ENCODE measurements around the gene IQGAP2.

Gene IQGAP2

DNA sequence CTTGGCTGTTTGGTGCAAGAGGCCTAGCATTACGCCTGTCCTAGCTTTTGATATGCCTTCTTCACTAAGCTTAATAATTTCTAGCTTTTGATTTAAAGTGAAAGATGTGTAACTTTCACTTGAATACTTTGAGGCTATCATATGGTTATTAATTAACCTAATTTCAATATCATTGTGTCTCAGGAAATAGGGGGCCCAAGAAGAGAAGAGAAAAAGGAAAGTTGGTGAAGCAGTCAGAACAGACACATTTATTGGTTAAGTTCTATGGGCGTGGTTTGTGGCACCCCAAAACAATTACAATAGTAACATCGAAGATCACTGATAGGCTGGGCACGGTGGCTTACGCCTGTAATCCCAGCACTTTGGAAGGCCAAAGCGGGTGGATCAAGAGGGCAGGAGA is 261.0 kb downstream of the IQGAP2 start:
- no peak for ATAC-seq
- TF ChIP-seq RARB (CRISPR knock-in tag; IDR thresholded peaks at IDR 0.05) (no peak), ZC3H10 (CRISPR knock-in tag; IDR thresholded peaks at IDR 0.05) (no peak), CSDC2 (CRISPR knock-in tag; IDR thresholded peaks at IDR 0.05) (no peak), ARNTL (CRISPR knock-in tag; IDR thresholded peaks at IDR 0.05; ENCODE audit: borderline replicate concordance, low read depth) (no peak)
- TF ChIP-seq, protein P1, sequence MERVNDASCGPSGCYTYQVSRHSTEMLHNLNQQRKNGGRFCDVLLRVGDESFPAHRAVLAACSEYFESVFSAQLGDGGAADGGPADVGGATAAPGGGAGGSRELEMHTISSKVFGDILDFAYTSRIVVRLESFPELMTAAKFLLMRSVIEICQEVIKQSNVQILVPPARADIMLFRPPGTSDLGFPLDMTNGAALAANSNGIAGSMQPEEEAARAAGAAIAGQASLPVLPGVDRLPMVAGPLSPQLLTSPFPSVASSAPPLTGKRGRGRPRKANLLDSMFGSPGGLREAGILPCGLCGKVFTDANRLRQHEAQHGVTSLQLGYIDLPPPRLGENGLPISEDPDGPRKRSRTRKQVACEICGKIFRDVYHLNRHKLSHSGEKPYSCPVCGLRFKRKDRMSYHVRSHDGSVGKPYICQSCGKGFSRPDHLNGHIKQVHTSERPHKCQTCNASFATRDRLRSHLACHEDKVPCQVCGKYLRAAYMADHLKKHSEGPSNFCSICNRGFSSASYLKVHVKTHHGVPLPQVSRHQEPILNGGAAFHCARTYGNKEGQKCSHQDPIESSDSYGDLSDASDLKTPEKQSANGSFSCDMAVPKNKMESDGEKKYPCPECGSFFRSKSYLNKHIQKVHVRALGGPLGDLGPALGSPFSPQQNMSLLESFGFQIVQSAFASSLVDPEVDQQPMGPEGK (CRISPR knock-in tag; IDR thresholded peaks at IDR 0.05; ENCODE audit: borderline replicate concordance): no peak

DNA sequence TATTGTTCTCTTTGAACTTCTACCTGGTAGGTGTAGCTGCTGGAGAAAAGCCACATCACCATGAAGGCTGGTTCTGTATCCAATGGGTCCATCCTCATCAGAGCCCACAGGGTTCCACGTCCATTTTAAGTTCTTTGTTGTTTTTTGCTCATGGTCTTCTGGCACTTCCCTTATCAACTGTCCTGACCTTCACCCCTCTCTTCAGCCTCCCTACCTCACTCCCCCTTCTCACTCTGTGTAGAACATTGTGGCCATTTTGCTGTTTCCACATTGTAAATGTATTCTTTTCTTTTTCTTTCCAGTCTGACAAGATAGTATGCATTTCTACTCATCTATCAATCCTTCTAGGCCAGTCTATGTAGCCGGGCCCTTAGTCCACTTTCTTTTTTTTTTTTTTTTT is 264.4 kb downstream of the IQGAP2 start:
- TF ChIP-seq RARB (CRISPR knock-in tag; IDR thresholded peaks at IDR 0.05): no peak
- TF ChIP-seq, protein P1 (CRISPR knock-in tag; IDR thresholded peaks at IDR 0.05; ENCODE audit: borderline replicate concordance): no peak
- TF ChIP-seq, protein P2, sequence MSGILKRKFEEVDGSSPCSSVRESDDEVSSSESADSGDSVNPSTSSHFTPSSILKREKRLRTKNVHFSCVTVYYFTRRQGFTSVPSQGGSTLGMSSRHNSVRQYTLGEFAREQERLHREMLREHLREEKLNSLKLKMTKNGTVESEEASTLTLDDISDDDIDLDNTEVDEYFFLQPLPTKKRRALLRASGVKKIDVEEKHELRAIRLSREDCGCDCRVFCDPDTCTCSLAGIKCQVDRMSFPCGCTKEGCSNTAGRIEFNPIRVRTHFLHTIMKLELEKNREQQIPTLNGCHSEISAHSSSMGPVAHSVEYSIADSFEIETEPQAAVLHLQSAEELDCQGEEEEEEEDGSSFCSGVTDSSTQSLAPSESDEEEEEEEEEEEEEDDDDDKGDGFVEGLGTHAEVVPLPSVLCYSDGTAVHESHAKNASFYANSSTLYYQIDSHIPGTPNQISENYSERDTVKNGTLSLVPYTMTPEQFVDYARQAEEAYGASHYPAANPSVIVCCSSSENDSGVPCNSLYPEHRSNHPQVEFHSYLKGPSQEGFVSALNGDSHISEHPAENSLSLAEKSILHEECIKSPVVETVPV (CRISPR knock-in tag; IDR thresholded peaks at IDR 0.05): no peak
- no peak for TF ChIP-seq TOX (CRISPR knock-in tag; IDR thresholded peaks at IDR 0.05; ENCODE audit: borderline replicate concordance)
- ATAC-seq: no peak

DNA sequence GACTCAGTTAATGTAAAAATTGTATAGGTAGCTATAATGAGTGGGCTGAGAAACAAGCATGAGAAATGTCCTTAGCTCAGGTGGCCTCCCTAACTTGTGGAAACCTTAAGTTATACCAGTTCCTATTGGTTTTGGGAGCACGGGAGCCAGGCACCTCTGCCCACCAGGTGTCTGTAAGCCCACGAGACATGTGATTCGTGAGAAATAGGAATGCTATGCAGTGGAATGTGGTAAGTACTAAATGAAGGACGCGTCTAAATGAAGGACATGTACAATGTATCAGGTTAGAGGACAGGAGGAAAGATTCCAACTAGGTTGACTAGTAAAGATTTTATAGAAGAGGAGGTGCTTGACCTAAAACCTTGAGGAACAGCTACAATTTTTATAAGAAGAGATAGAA is 266.2 kb downstream of the IQGAP2 start:
- no peak for ATAC-seq
- no peak for TF ChIP-seq ZFP3 (CRISPR knock-in tag; IDR thresholded peaks at IDR 0.05)
- TF ChIP-seq, protein P3, sequence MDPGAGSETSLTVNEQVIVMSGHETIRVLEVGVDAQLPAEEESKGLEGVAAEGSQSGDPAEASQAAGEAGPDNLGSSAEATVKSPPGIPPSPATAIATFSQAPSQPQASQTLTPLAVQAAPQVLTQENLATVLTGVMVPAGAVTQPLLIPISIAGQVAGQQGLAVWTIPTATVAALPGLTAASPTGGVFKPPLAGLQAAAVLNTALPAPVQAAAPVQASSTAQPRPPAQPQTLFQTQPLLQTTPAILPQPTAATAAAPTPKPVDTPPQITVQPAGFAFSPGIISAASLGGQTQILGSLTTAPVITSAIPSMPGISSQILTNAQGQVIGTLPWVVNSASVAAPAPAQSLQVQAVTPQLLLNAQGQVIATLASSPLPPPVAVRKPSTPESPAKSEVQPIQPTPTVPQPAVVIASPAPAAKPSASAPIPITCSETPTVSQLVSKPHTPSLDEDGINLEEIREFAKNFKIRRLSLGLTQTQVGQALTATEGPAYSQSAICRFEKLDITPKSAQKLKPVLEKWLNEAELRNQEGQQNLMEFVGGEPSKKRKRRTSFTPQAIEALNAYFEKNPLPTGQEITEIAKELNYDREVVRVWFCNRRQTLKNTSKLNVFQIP (CRISPR knock-in tag; IDR thresholded peaks at IDR 0.05; ENCODE audit: borderline replicate concordance, low read depth): no peak
- no peak for TF ChIP-seq PPARA (CRISPR knock-in tag; IDR thresholded peaks at IDR 0.05; ENCODE audit: borderline replicate concordance)
- TF ChIP-seq ZNF8 (CRISPR knock-in tag; IDR thresholded peaks at IDR 0.05): no peak
- no peak for TF ChIP-seq OSR1 (CRISPR knock-in tag; IDR thresholded peaks at IDR 0.05)
- TF ChIP-seq BACH2 (CRISPR knock-in tag; IDR thresholded peaks at IDR 0.05; ENCODE audit: borderline replicate concordance): no peak
- TF ChIP-seq ZNF70 (CRISPR knock-in tag; IDR thresholded peaks at IDR 0.05): no peak
- TF ChIP-seq CSDC2 (CRISPR knock-in tag; IDR thresholded peaks at IDR 0.05): no peak
- TF ChIP-seq, protein P4, sequence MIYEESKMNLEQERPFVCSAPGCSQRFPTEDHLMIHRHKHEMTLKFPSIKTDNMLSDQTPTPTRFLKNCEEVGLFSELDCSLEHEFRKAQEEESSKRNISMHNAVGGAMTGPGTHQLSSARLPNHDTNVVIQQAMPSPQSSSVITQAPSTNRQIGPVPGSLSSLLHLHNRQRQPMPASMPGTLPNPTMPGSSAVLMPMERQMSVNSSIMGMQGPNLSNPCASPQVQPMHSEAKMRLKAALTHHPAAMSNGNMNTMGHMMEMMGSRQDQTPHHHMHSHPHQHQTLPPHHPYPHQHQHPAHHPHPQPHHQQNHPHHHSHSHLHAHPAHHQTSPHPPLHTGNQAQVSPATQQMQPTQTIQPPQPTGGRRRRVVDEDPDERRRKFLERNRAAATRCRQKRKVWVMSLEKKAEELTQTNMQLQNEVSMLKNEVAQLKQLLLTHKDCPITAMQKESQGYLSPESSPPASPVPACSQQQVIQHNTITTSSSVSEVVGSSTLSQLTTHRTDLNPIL (CRISPR knock-in tag; IDR thresholded peaks at IDR 0.05; ENCODE audit: low read depth): no peak
- TF ChIP-seq, protein P1 (CRISPR knock-in tag; IDR thresholded peaks at IDR 0.05; ENCODE audit: borderline replicate concordance): no peak
- TF ChIP-seq ESRRG (CRISPR knock-in tag; IDR thresholded peaks at IDR 0.05): no peak
- no peak for TF ChIP-seq SNAI2 (CRISPR knock-in tag; IDR thresholded peaks at IDR 0.05)
- TF ChIP-seq ZFP30 (CRISPR knock-in tag; IDR thresholded peaks at IDR 0.05): no peak
- TF ChIP-seq RARB (CRISPR knock-in tag; IDR thresholded peaks at IDR 0.05): no peak
- no peak for TF ChIP-seq ZC3H10 (CRISPR knock-in tag; IDR thresholded peaks at IDR 0.05)
- TF ChIP-seq TCF4 (CRISPR knock-in tag; IDR thresholded peaks at IDR 0.05; ENCODE audit: borderline replicate concordance): no peak
- TF ChIP-seq, protein P2 (CRISPR knock-in tag; IDR thresholded peaks at IDR 0.05): no peak

All from SK-N-SH treated with all-trans-retinoic acid at 6 μM for 48 hours (cell line).